Measurements from ENCODE around the gene PPP1R14D. TPM values are rescaled to one million over a fixed set of nuclear protein-coding genes. Genes with fewer than 3 reads are reported as not detected.

The PPP1R14D gene
- total RNA-seq, 1 experiment from 2014 or later = not detected

DNA sequence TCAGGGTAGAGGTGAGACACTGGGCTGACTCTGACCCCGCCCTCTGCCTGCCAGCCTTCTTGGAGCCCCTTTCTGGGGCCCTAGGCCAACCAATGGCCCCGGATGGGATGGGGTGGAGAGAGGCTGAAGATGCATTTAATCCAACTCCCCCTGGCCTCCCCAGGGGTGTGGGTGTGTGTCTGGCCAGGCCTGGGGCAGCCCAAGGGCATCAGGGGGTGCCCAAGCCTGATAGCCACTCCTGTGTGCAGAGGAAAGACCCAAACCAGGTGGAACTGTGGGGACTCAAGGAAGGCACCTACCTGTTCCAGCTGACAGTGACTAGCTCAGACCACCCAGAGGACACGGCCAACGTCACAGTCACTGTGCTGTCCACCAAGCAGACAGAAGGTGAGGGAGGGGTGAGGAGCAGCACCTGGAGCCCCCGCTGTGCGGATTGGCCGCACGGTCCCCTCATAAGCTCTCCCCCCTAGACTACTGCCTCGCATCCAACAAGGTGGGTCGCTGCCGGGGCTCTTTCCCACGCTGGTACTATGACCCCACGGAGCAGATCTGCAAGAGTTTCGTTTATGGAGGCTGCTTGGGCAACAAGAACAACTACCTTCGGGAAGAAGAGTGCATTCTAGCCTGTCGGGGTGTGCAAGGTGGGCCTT, 24.9 kb upstream of the PPP1R14D start:
- H3K4me2 ChIP-seq (ENCODE audit: insufficient read depth, insufficient read length, low read length) = no peak overlapping the region
- no peak overlapping the region for H3T11ph ChIP-seq (ENCODE audit: low read length)
- H3K9me3 ChIP-seq (ENCODE audit: control insufficient read depth, low read depth, low read length) = no peaks in the 10 kb centered on the region
- no peak overlapping the region for H3K14ac ChIP-seq (ENCODE audit: insufficient read depth, low read length)
- H3K23ac ChIP-seq (ENCODE audit: insufficient read length, low read depth, low read length) = no peak overlapping the region
- H3K23me2 ChIP-seq (ENCODE audit: insufficient read length, low read depth, low read length, poor library complexity, severe bottlenecking) = no peaks in the 10 kb centered on the region
- no peak overlapping the region for H3K18ac ChIP-seq (ENCODE audit: insufficient read length, low read depth, low read length)
- H3K27ac Mint-ChIP-seq = no peak overlapping the region
- H4K8ac ChIP-seq (replicated peaks; ENCODE audit: insufficient read length, low read depth, low read length) = no peak overlapping the region
- WGBS (ENCODE audit: extremely low coverage, insufficient read length, low lambda C conversion rate) = no CpG with 5 or more reads among the region's 16 CpGs
- no peak overlapping the region for H3K4me3 Mint-ChIP-seq
- no peak overlapping the region for H3K4ac ChIP-seq (ENCODE audit: low read depth, low read length)
- no peaks in the 10 kb centered on the region for H3K27me3 ChIP-seq (ENCODE audit: insufficient read depth, low read length)
- H3K27me3 Mint-ChIP-seq (ENCODE audit: low read depth) = no peaks in the 10 kb centered on the region
- H2AFZ ChIP-seq (ENCODE audit: low read length) = no peak overlapping the region
- no peak overlapping the region for H2BK12ac ChIP-seq (ENCODE audit: insufficient read length, low read depth, low read length)
- no peaks in the 10 kb centered on the region for H3K79me1 ChIP-seq (ENCODE audit: insufficient read depth, low read depth, low read length, poor library complexity, severe bottlenecking)
- peaks cover 9 to 10% of the 10 kb centered on the region in 2 experiments for H3K4me1 Mint-ChIP-seq
- no peak overlapping the region for H3K27ac ChIP-seq (ENCODE audit: insufficient read length, low read depth, low read length)
- H3K36me3 Mint-ChIP-seq (ENCODE audit: insufficient read depth in 1 of 3, low read depth in 3 of 3) = peaks cover 25 to 79% (median 78%) of the 10 kb centered on the region in 3 experiments; a peak in 6 of 7 replicates
- no peak overlapping the region for H2BK15ac ChIP-seq (ENCODE audit: low read depth, low read length)
- no peak overlapping the region for H4K5ac ChIP-seq (ENCODE audit: insufficient read length, low read depth, low read length)
- H4K20me1 ChIP-seq (ENCODE audit: control insufficient read depth, insufficient read depth, insufficient read length) = no peaks in the 10 kb centered on the region
- H2BK120ac ChIP-seq (ENCODE audit: low read depth, low read length, poor library complexity, severe bottlenecking) = no peak overlapping the region
- H2BK5ac ChIP-seq (ENCODE audit: insufficient read length, low read length) = no peak overlapping the region
- H4K91ac ChIP-seq (ENCODE audit: insufficient read length, low read depth, low read length) = no peak overlapping the region
- H3K9ac ChIP-seq (ENCODE audit: extremely low read depth, insufficient read length, low read length) = no peak overlapping the region
- H3K79me2 ChIP-seq (ENCODE audit: insufficient read depth, low read length) = no peaks in the 10 kb centered on the region
- no peak for DNase-seq
- H3K4me1 ChIP-seq (ENCODE audit: insufficient read depth, low read length) = no peaks in the 10 kb centered on the region
- no peak overlapping the region for H2BK20ac ChIP-seq (ENCODE audit: low read depth, low read length, poor library complexity, severe bottlenecking)
- H3K56ac ChIP-seq (ENCODE audit: insufficient read length, low read depth, low read length) = no peak overlapping the region
- TF ChIP-seq, protein P1, sequence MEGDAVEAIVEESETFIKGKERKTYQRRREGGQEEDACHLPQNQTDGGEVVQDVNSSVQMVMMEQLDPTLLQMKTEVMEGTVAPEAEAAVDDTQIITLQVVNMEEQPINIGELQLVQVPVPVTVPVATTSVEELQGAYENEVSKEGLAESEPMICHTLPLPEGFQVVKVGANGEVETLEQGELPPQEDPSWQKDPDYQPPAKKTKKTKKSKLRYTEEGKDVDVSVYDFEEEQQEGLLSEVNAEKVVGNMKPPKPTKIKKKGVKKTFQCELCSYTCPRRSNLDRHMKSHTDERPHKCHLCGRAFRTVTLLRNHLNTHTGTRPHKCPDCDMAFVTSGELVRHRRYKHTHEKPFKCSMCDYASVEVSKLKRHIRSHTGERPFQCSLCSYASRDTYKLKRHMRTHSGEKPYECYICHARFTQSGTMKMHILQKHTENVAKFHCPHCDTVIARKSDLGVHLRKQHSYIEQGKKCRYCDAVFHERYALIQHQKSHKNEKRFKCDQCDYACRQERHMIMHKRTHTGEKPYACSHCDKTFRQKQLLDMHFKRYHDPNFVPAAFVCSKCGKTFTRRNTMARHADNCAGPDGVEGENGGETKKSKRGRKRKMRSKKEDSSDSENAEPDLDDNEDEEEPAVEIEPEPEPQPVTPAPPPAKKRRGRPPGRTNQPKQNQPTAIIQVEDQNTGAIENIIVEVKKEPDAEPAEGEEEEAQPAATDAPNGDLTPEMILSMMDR (conservative IDR thresholded peaks at IDR 0.05) = no peak
- H2AK5ac ChIP-seq (ENCODE audit: insufficient read length, low read length) = no peak overlapping the region
- H3K9me3 Mint-ChIP-seq = no peaks in the 10 kb centered on the region

All from H9 (cell line).